ENCODE data around the gene GNB1L.

- TF ChIP-seq CTCF (IDR thresholded peaks at IDR 0.05; ENCODE audit: insufficient read depth, low read length) (no peak), POLR2AphosphoS5 (IDR thresholded peaks at IDR 0.05; ENCODE audit: low read depth) (no peak)
These were observed 107.9 kb downstream of the GNB1L start for GRCh38 chr22:19746726-19747125.
